HG03571 (cell line): ENCODE measurements around the gene GRIN2A.

Experiments used
- ATAC-seq: cut with Tn5 transposase; IDR thresholded peaks from one replicate; pipeline ENCODE4 v1.9.1; 2021; ENCODE audit not compliant: unreplicated experiment

Gene GRIN2A

DNA sequence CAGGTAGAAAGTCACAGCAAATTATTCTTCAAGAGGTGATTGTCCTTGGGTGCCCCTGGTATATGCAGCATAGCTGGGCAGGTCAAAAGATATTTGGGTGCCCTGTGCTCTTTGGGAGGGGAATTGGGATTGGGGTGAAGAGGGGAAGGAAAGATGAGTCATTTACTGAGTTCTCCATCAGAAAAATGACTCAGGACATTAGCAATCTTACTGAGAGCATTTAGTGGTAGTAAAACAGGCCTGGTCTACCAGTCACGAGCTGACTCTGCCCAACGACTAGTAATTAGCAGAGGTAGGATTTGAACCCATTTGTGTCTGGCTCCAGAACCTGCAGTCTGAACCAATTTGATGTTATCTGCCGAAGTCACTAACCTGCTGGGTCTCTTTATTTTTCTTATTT is 6.0 kb upstream of the GRIN2A start:
- no peak for ATAC-seq

DNA sequence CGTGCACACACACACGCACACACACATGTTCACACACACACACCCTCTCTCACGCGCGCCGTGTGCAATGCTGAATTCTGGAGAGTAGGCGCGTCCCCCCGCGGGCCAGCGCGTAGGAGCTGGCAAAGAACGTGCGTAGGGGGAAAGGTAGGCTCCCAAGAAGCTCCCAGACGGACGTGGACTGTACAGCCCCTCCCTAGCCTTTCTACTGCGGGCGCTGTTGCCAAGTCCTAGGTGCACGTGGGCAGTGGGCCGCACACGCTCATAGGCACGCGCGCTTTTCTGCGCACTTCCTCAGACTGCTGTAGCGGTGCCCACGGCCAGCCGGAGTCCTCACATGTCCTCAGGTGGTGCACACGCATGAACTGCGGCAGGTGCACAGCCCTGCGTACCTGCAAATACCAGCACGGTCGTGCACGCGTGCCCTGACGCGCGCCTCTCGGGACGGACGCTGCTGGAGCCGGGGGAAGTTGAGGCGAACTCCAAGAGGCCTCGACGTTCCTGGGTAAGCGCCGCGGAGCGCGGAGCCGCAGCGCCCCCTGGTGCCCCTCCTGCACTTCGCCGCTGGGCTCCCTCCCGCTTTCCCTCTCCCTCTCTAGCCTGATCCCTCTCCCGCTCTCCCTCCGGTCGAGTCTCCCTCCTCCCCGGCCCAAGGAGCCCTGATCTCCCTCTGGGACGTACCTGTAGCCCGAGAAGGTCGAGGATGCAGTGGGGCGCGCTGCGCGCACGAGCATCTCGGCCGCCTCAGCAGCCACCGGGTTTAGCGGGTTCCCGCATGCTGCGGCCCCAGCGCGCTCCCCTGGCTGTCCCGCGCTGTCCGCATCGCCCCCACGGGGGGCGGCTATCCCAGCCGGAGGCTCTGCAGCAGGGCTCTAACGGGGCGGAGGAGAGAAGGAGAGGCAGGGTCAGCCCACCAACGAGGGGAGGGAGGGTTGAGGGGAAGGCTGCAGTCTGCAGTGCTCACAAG is 749 bp downstream of the GRIN2A start:
- ATAC-seq = no peak

DNA sequence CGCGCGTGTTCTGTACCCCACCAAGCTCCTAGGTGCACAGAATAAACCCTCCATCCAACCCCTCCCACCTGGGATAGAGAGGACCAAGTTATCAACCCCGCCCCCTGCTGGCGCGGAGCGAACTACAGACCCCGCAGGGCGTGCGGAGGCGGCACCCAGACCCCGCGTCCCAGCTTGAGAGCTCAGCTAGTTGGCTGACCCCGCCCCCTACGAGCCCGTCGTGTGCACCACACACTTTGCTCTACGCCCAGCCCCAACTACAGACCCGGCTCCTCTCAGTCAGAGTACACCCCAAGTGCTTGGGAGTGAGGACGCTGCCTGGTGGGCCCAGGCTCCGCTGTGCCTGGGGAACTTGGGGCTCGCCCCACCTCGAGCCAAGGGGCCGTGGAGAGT is 1.5 kb downstream of the GRIN2A start:
- no peak for ATAC-seq

DNA sequence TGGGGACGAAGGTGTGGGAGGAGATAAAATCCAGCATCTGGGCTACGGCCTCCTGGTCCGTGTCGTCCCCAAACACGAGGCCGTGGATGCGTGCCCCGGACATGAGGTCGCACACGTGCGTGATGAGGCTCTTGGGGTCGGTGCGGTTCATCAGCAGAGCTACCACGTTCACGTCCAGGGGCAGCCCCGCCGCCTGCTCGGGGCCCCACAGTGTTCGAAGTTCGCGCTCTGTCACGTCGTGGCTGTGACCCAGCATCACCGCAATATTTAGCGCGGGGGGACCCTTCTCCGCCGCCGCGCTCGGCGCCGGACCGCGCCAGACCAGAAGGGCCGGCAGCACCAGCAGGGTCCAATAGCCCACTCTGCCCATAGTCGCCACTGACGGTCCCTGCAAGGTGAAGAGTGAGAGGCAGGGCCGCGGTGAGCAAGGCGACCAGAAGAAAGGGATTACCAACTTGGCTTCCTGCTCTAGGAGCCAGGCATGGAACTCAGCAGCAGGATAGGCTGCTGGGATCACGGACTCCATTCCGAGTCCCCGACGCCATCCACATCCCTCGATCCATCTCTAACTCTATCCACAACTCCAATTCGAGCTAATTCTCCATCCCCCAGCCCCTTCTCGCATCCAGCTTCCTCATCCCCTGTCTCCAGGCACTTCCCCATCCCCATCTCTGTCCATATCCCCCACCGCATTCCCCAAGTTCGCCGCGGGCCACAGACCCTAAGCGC is 2.0 kb downstream of the GRIN2A start:
- no peak for ATAC-seq

DNA sequence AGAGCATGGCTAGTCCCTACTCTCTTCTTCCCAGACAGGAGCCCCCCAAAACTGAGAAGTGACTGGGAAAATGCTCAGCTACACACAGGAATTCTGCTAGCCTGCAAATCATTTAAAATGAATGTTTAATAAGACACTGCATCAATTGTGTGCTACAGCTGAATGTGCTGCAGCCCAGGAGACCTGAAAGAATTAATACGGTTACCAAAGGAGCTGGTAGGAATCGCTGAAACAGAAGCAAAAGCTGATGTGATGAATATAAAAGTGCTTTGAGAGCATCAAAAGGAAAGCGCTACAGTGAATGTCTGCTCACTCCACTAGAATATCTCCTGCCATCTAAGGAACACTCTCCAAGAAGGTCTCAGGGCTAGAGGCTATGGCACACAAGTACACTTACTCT is 3.7 kb downstream of the GRIN2A start:
- no peak for ATAC-seq

DNA sequence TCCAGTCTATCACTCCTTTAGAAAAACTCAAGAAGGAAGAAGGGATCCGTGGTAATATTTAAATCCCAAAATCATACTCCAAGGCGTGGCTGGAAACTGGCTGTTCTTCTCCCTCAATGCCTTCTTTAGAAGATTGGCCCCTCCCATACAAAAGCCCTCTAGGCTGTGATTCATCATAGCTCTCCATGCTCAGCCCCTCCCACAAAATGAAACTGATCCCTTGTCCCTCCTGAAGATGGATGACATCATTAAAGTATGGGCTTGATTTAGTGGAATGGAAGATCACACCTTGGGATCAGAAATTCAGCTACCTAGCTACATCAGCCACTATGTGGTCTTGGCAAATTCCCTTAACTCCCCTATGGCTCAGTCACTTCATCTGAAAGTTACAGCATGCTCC is 4.1 kb downstream of the GRIN2A start:
- ATAC-seq = no peak

DNA sequence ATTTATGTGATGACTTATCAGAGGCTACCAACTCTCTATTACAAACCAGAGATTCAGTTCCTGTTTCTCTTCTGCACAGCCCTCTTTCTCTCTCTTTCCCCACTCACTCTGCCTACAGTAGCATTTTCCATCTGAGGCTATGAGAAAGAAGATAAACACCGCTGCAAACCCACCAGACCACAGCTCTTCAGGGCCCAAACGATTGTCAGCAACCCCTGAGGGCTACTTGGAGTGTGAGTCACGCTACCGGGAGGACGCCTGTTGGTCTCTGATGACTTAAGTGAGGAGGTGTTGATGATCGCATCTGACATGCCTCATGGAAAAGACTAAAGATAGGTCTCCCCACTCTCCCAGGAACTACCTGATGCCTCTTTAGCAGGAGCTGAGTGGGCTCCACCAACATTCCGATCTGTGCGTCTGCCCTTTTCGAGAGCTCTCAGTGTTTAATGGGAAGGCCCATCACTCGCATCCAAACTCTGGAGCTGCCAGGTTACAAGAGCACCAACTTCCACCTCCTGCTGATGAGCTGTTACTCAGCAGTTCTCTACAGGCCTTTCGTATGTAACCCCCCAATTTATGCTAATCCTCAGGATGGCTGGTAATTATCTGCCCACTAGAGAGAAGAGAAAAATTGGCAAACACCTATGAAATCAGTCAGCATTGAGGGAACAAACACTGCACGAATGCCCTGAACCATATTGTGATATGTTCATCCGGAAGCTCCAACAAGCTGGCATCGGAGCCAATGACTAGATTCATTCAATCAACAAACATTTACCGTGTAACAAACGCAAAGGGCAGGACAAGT is 9.2 kb downstream of the GRIN2A start:
- ATAC-seq = no peak

DNA sequence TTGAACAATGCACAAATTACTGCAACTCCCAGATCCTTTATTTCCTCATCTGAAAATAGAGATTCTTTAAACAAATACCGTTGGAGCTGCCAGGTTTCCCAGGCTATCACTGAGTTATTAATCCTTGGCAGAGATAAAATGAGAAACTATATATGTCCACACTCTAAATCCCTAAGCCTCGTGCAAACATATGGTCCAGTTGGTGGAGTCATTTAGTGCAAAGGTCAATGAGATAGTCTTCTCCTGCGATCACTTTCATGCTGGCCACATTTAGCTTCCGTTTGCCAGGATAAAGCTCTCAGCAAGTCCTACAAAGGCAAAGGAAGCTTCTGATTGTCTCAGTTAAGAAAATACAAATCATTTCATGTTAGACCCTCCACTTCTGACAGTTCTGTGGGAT is 11.0 kb downstream of the GRIN2A start:
- ATAC-seq = no peak

DNA sequence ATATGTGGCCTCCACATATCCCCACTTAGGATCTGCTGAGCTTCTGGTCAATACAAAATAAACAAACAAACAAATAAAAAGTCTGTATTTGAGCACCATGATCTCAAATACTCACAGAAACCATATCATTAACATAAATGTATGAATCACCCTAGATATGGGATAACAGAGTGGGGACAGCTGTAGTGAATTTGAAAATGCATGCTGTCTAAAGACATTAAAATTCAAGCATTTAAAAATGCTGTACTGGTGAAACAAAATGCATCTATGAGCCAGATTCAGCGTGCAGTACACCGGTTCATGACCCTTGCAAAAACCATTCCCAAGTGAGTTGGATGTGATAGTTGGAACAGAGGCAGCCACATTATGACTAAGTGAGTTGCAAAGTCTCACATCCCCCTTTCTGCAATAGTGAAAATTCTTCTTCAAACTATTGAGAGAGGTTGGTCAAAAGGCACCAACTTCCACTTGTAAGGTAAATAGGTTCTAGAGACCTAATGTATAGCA is 12.3 kb downstream of the GRIN2A start:
- ATAC-seq = no peak

DNA sequence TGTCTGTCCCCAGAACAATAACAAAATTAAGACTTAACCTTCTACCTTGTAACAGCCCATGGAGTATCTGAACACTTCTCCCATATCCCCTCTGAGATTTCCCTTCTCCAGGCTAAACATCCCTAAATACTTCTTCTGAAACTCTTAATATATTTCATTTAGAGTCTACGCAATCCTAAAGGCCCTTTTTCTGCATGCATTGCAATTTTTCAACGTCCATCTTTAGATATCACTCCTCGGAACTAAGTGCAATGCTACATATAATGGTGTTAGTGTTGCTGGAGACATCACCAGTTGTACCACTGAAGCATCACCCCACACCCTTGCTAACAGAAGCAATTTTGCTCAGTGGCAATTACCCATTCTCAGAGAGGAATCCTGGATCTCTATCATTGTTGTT is 13.2 kb downstream of the GRIN2A start:
- ATAC-seq = no peak

DNA sequence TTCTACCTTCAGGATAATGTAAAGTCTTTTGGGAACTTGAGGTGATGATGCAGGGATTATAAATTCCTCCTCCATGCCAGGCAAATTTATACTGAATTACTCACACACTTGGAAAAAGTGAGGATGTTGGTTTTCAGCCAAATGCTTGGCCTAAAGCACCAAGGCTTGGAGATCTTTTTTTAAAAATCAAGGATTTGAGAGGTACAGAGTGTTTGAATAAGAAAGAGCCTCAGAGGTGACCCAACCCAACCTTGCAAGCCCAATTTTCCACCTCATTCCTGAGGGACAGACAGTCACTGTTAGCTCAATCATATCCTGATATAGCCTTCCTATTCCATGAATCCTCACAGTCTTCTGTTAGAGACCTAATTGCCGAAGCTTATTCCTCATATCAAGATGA is 14.0 kb downstream of the GRIN2A start:
- no peak for ATAC-seq

DNA sequence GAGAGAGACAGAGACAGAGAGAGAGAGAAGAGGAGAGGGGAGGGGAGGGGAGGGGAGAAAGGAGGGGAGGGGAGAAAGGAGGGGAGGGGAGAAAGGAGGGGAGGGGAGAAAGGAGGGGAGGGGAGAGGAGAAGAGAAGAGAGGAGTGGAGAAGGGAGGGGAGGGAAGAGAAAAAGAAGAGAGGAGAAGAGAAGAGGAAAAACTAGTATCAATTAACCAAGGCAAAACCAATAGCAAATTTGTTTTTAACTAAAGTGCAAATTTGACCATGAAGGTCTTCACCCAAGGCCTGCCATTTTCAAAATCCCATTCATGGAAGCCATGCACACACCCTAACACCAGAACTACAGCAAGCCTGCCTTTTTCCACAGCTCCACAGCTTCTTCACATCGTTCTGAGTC is 16.6 kb downstream of the GRIN2A start:
- ATAC-seq = no peak

DNA sequence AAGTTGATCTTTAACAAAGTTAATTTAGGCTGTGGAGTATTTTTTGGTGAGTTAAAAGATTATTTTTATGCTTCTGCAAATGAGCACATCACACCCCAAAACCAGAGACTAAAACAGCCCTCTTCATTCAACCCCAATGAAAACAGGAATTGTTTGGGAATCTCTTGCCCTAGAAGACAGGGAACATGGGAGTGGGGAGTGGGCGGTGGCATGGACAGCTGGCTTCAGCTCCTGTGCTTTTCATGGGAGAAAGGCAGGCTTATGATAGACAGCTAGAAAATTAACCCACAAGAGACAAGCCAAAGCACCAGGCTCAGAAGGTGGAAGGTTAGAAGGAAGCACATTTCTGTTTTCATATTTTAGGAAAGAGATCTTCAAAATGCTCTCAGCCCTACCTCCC is 19.2 kb downstream of the GRIN2A start:
- ATAC-seq = no peak

DNA sequence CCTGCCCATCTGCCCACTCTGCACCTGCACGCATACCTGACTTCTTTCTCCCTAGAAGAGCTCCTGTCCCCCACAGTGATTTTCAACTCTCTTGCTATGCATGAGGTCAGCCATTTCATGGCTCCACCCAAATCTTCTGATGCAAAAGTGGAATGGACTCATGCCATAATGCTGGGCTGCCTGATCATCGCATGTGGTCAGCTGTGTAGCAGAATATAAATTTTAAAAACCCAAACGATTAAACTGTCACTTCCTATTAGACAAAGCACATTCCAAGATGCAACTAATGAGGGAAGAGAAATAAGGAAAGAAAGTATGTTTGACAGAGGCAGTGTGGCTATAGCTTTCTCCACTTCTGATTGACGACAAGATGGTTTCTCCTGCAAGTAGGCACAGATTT is 26.1 kb downstream of the GRIN2A start:
- no peak for ATAC-seq

DNA sequence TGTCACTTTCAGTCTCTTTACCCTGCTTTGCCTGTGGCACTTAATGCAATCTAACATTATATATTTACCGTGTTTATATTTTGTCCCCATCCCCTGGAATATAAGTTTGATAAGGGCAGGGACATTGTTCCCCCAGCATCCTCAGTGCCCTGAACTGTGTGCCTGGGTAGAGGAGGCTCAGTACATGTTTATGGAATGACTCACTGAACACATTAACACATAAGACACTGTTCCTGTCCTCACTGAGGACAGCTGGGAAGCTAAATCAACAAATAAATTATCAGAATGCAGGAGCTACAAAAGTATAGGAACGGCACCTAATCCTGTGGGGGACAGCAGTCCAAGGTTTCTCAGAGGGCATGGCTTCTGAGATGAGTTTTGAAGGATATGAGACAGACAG is 27.8 kb downstream of the GRIN2A start:
- no peak for ATAC-seq

DNA sequence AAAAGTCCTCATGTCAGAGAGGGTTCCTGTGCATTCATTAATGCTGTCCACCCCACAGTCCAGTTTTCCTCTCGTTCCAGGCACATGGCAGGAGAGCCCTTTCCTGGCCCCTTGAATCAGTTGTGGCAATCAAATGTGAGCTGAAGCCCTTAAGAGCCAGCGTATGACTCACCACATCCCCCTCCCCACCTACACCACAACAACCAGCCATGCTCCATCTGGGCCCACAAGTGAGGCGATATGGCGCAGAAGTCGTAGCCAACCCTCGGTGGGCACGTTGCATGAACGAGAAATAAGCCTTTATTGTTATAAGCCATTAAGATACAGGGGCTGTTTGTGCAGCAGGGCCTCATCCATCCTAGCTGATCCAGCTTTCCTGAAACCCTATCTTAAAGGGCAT is 28.2 kb downstream of the GRIN2A start:
- no peak for ATAC-seq

DNA sequence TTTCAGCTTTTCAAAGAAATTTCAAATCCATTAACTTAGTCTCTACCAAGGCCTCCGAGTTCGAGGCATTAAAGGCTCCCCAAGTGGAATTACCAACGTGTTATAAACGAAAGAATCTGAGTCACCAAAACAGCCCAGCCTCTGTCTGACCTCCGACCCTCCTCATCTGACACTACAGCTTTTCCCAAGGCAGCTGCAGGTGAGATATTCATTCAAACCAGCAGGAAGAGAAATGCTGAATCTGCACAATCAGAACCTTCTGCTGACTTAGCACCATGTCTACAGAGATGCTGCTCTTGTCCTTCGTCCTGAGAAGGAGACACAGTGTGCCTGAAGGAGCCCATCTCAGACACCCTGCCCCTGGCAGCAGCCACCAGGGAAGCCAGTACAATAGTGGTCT is 30.5 kb downstream of the GRIN2A start:
- ATAC-seq = no peak

DNA sequence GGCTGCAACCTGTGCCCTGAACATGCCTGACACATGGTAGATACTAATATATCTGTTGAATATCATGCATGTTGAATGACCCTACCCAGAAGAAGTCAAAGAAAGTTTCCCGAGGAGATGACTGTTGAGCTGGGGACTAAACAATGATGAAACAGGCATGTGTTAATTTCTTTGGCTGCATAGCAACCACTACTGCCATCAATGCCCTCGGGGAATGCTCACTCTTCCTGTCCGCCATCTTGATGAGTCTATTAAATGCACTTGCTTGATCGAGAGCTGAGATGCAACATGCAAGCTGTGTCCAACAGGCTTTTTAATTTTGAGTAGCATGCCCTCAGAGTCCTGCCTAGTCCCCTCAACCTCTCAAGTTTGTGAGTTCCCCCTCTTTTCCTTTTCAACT is 31.3 kb downstream of the GRIN2A start:
- no peak for ATAC-seq

DNA sequence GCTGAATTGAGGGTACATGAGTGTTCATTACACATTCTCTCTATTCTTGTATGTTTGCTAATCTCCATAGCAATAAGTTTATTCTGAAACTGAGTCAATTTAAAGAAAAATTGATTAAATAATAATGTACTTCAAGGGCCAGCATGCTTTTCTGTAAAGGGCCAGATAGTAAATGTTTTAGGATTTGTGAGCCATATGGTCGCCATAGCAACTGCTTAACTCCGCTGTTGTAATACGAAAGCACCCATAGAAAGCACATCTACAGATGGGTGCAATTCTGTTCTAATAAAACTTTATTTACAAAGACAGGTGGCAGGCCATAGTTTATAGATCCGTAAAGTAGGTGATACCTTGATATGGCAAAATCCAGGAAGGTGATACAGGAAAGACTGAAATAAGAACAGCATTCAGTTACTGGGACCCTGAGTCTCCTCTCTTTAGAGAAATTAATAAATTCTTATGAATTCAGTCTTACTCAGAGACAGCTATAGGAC is 36.6 kb downstream of the GRIN2A start:
- ATAC-seq = no peak

DNA sequence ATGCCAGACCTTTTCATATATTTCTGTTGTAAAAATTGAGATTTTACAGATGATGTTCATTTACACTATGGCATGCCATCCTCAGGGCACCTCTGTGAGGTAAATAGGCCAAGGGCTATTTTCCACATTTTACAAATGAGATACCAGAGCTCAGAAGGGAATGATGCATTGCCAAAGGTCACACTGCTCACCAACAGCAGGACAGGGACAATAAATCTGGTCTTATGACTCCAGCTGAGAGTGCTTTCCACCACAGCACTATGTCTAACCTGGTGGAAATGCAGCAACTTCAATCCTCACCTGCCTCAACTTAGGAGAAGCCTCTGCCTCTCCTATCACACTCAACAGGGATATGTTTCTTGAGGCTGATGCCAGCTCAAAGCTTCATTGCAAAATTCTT is 40.6 kb downstream of the GRIN2A start:
- ATAC-seq = no peak

DNA sequence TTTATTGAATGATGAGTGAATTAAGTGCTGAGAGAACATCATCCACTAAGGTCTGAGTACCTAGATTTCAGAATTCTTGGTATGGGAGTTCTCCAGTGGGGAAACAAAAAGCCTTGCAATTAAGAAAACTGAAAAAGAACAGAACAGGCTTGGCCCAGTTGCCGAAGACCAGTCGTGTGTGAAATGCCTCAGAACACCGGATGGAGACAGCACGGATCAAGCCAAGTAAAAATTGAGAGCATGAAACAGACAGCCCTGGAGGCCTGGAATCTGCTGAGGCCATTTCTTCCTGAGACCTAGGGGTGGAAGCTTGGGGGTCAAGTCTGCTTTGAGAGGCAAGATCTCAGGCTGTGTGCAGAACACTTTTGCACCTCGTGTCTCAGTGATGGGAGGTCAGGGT is 43.3 kb downstream of the GRIN2A start:
- ATAC-seq = no peak
